ENCODE results near the gene SMIM32.

GRCh38 chr5:136191304-136192014 lies 1.5 kb downstream of the SMIM32 start:
- TF ChIP-seq EZH2 (IDR thresholded peaks at IDR 0.05; ENCODE audit: low read depth, unreplicated experiment) (no peak), CREB1 (CRISPR knock-in tag; IDR thresholded peaks at IDR 0.05; ENCODE audit: low read depth) (no peak), JUNB (IDR thresholded peaks at IDR 0.05; ENCODE audit: unreplicated experiment) (no peak), POLR2AphosphoS5 (IDR thresholded peaks at IDR 0.05; ENCODE audit: low read depth) (no peak), ZNF114 (CRISPR knock-in tag; IDR thresholded peaks at IDR 0.05) (no peak), STAT1 (IDR thresholded peaks at IDR 0.05; ENCODE audit: unreplicated experiment) (no peak), EZH2phosphoT487 (IDR thresholded peaks at IDR 0.05; ENCODE audit: unreplicated experiment) (peak; percentile 61), REST (IDR thresholded peaks at IDR 0.05; ENCODE audit: unreplicated experiment) (no peak)
- TF ChIP-seq, protein P1, sequence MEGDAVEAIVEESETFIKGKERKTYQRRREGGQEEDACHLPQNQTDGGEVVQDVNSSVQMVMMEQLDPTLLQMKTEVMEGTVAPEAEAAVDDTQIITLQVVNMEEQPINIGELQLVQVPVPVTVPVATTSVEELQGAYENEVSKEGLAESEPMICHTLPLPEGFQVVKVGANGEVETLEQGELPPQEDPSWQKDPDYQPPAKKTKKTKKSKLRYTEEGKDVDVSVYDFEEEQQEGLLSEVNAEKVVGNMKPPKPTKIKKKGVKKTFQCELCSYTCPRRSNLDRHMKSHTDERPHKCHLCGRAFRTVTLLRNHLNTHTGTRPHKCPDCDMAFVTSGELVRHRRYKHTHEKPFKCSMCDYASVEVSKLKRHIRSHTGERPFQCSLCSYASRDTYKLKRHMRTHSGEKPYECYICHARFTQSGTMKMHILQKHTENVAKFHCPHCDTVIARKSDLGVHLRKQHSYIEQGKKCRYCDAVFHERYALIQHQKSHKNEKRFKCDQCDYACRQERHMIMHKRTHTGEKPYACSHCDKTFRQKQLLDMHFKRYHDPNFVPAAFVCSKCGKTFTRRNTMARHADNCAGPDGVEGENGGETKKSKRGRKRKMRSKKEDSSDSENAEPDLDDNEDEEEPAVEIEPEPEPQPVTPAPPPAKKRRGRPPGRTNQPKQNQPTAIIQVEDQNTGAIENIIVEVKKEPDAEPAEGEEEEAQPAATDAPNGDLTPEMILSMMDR (conservative IDR thresholded peaks at IDR 0.05; ENCODE audit: low read depth in 2 of 2), result 0 out of 4 replicates have a peak, but pooled peaks of 1 of the 2 experiments have one; percentile 12
- TF ChIP-seq, protein P2, sequence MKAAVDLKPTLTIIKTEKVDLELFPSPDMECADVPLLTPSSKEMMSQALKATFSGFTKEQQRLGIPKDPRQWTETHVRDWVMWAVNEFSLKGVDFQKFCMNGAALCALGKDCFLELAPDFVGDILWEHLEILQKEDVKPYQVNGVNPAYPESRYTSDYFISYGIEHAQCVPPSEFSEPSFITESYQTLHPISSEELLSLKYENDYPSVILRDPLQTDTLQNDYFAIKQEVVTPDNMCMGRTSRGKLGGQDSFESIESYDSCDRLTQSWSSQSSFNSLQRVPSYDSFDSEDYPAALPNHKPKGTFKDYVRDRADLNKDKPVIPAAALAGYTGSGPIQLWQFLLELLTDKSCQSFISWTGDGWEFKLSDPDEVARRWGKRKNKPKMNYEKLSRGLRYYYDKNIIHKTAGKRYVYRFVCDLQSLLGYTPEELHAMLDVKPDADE (IDR thresholded peaks at IDR 0.05), result no peak

Measured in GM23338 (cell line).